Mesenchymal stem cell (in vitro differentiated cells and primary cell): Measurements from ENCODE around the gene ACAA1.
A peak's percentile ranks its signal among the peaks of the same experiment; 100 is the strongest.

Source experiments
- DNase-seq: peaks from one replicate; pipeline ENCODE4 v3.0.0-alpha.2; 2013
- H2AFZ ChIP-seq: one replicate; pipeline ENCODE4 v1.6.1; 2013; ENCODE audit warnings: low read depth, mild to moderate bottlenecking, control low read depth, inconsistent platforms, low read length, moderate library complexity
- H2AK5ac ChIP-seq: 2 replicates; pipeline ENCODE4 v1.6.1; 2013; ENCODE audit warnings: low read length, moderate library complexity, mild to moderate bottlenecking, inconsistent platforms; ENCODE audit not compliant: severe bottlenecking
- H2BK120ac ChIP-seq: one replicate; pipeline ENCODE4 v1.6.1; 2013; ENCODE audit warnings: low read depth, mild to moderate bottlenecking, inconsistent platforms, low read length, moderate library complexity
- H2BK12ac ChIP-seq, 2 experiments: one replicate each; pipeline ENCODE4 v1.6.1; 2013; ENCODE audit warnings: inconsistent platforms in 2 of 2, low read length in 2 of 2, mild to moderate bottlenecking in 2 of 2, moderate library complexity in 2 of 2, control low read depth in 1 of 2
- H2BK15ac ChIP-seq: one replicate; pipeline ENCODE4 v1.6.1; 2013; ENCODE audit warnings: mild to moderate bottlenecking, low read depth, inconsistent platforms; ENCODE audit not compliant: poor library complexity, severe bottlenecking
- H2BK5ac ChIP-seq: 2 replicates; pipeline ENCODE4 v1.6.1; 2013; ENCODE audit warnings: low read depth, mild to moderate bottlenecking, low read length, control low read depth, inconsistent platforms; ENCODE audit not compliant: poor library complexity, severe bottlenecking
- H3K14ac ChIP-seq, 2 experiments: one replicate each; pipeline ENCODE4 v1.6.1; 2013; ENCODE audit warnings: inconsistent platforms in 2 of 2, low read length in 2 of 2, control low read depth in 1 of 2, mild to moderate bottlenecking in 1 of 2, moderate library complexity in 1 of 2
- H3K18ac ChIP-seq, 2 experiments: one replicate each; pipeline ENCODE4 v1.6.1; 2013; ENCODE audit warnings: inconsistent platforms in 2 of 2, low read length in 2 of 2, control low read depth in 1 of 2, low read depth in 1 of 2, mild to moderate bottlenecking in 1 of 2
- H3K23ac ChIP-seq, 2 experiments: one replicate each; pipeline ENCODE4 v1.6.1; 2013; ENCODE audit warnings: inconsistent platforms in 2 of 2, low read length in 2 of 2, mild to moderate bottlenecking in 2 of 2, moderate library complexity in 2 of 2, control low read depth in 1 of 2
- H3K27ac ChIP-seq: 2 replicates; pipeline ENCODE4 v1.5.1; 2013; ENCODE audit warnings: mild to moderate bottlenecking, moderate library complexity, low read length, control low read depth, inconsistent platforms; ENCODE audit not compliant: poor library complexity, severe bottlenecking
- H3K27me3 ChIP-seq, 2 experiments: 2 replicates each; pipeline versions ENCODE4 v1.6.1 to v1.7.0; 2013; ENCODE audit warnings: low read length in 2 of 2, mild to moderate bottlenecking in 2 of 2, moderate library complexity in 2 of 2, control low read depth in 1 of 2, inconsistent platforms in 1 of 2; ENCODE audit not compliant: control insufficient read depth in 1 of 2, insufficient read depth in 1 of 2
- H3K36me3 ChIP-seq, 2 experiments: 2 replicates each; pipeline versions ENCODE4 v1.6.1 to v1.7.0; 2013; ENCODE audit warnings: low read length in 2 of 2, control low read depth in 1 of 2, inconsistent platforms in 1 of 2, low read depth in 1 of 2, mild to moderate bottlenecking in 1 of 2; ENCODE audit not compliant: insufficient read depth in 2 of 2, control insufficient read depth in 1 of 2
- H3K4ac ChIP-seq, 2 experiments: one replicate each; pipeline ENCODE4 v1.6.1; 2013; ENCODE audit warnings: inconsistent platforms in 2 of 2, low read length in 2 of 2, mild to moderate bottlenecking in 2 of 2, moderate library complexity in 2 of 2, control low read depth in 1 of 2, low read depth in 1 of 2
- H3K4me1 ChIP-seq: 2 replicates; pipeline ENCODE4 v1.6.1; 2013; ENCODE audit warnings: low read depth, low read length, control low read depth; ENCODE audit not compliant: control insufficient read depth, insufficient read depth
- H3K4me2 ChIP-seq: 2 replicates; pipeline ENCODE4 v1.6.1; 2013; ENCODE audit warnings: low read length, mild to moderate bottlenecking, inconsistent platforms; ENCODE audit not compliant: poor library complexity, severe bottlenecking
- H3K4me3 ChIP-seq, 2 experiments: 2 replicates each; pipeline versions ENCODE4 v1.5.1 to v1.7.0; 2013; ENCODE audit warnings: low read length in 2 of 2, mild to moderate bottlenecking in 2 of 2, control low read depth in 1 of 2, low read depth in 1 of 2; ENCODE audit not compliant: insufficient read depth in 1 of 2
- H3K79me1 ChIP-seq: replicated peaks from 2 replicates; pipeline ENCODE4 v1.6.1; 2013; ENCODE audit warnings: mild to moderate bottlenecking, control low read depth, low read length, inconsistent platforms; ENCODE audit not compliant: poor library complexity, severe bottlenecking
- H3K9ac ChIP-seq: 2 replicates; pipeline ENCODE4 v1.7.0; 2013; ENCODE audit warnings: mild to moderate bottlenecking, low read length, moderate library complexity
- H3K9me3 ChIP-seq: 2 replicates; pipeline ENCODE4 v1.7.0; 2013; ENCODE audit warnings: mild to moderate bottlenecking, low read length; ENCODE audit not compliant: control insufficient read depth
- H4K8ac ChIP-seq: one replicate; pipeline ENCODE4 v1.6.1; 2013; ENCODE audit warnings: inconsistent platforms, mild to moderate bottlenecking, low read length, moderate library complexity
- H4K91ac ChIP-seq: one replicate; pipeline ENCODE4 v1.6.1; 2013; ENCODE audit warnings: mild to moderate bottlenecking, low read length, inconsistent platforms
- WGBS: methylation state at CpG from one replicate; pipeline ENCODE4 v1.1.7; 2013; ENCODE audit warnings: mixed read lengths; 5-methylcytosine and 5-hydroxymethylcytosine counted together

ACAA1 gene

GRCh38 chr3:38100498-38100897 is 36.4 kb downstream of the ACAA1 start:
- Histone ChIP-seq H2BK5ac (no peak overlapping the region), H3K23ac (no peak overlapping the region), H3K4me1 (no peaks in the 10 kb centered on the region), H3K14ac (no peak overlapping the region), H3K4ac (no peak overlapping the region), H2BK120ac (no peak overlapping the region), H3K9me3 (peaks cover 9% of the 10 kb centered on the region), H3K4me2 (no peak overlapping the region), H3K27ac (no peak overlapping the region), H3K18ac (no peak overlapping the region), H4K91ac (no peak overlapping the region), H3K27me3 (peaks cover 46 to 50% of the 10 kb centered on the region in 2 experiments), H2BK12ac (no peak overlapping the region), H3K36me3 (no peaks in the 10 kb centered on the region), H3K79me1 (no peaks in the 10 kb centered on the region), H2AK5ac (no peak overlapping the region), H2AFZ (no peak overlapping the region), H4K8ac (no peak overlapping the region), H2BK15ac (no peak overlapping the region), H3K9ac (no peak overlapping the region), H3K4me3 (no peak overlapping the region)
- 100% methylated on average over 2 of the region's 3 CpGs for WGBS
- DNase-seq, result no peak

GRCh38 chr3:38099518-38099917 is 37.4 kb downstream of the ACAA1 start:
- no peak overlapping the region for H3K14ac ChIP-seq
- no peak overlapping the region for H2BK12ac ChIP-seq
- 0% methylated on average over 1 of the region's 5 CpGs for WGBS
- H2AFZ ChIP-seq, result no peak overlapping the region
- H3K4ac ChIP-seq, result no peak overlapping the region
- no peak overlapping the region for H2BK5ac ChIP-seq
- H3K23ac ChIP-seq, result no peak overlapping the region
- H3K9me3 ChIP-seq, result peaks cover under 1% of the 10 kb centered on the region
- no peak overlapping the region for H3K9ac ChIP-seq
- H4K8ac ChIP-seq, result no peak overlapping the region
- no peak overlapping the region for H2BK120ac ChIP-seq
- H3K36me3 ChIP-seq, result no peaks in the 10 kb centered on the region
- no peak overlapping the region for H2AK5ac ChIP-seq
- no peaks in the 10 kb centered on the region for H3K4me1 ChIP-seq
- no peak overlapping the region for H3K4me2 ChIP-seq
- peaks cover 53 to 59% of the 10 kb centered on the region in 2 experiments for H3K27me3 ChIP-seq
- H3K27ac ChIP-seq, result no peak overlapping the region
- H3K79me1 ChIP-seq, result no peaks in the 10 kb centered on the region
- no peak for DNase-seq
- H3K4me3 ChIP-seq, result no peak overlapping the region
- H3K18ac ChIP-seq, result no peak overlapping the region
- no peak overlapping the region for H2BK15ac ChIP-seq
- H4K91ac ChIP-seq, result no peak overlapping the region

- Histone ChIP-seq H3K27ac (no peak overlapping the region), H4K91ac (no peak overlapping the region), H2BK120ac (no peak overlapping the region), H2AFZ (no peak overlapping the region), H3K9ac (no peak overlapping the region), H3K4me2 (no peak overlapping the region), H3K14ac (peak overlapping the region in 1 of 2 experiments; percentile 84), H3K18ac (no peak overlapping the region), H2BK15ac (no peak overlapping the region), H3K4ac (no peak overlapping the region), H2BK12ac (no peak overlapping the region), H4K8ac (no peak overlapping the region), H3K9me3 (no peaks in the 10 kb centered on the region), H3K27me3 (peaks cover 65 to 67% of the 10 kb centered on the region in 2 experiments), H2AK5ac (no peak overlapping the region), H3K4me3 (no peak overlapping the region), H3K36me3 (no peaks in the 10 kb centered on the region), H3K79me1 (no peaks in the 10 kb centered on the region), H3K4me1 (no peaks in the 10 kb centered on the region), H3K23ac (no peak overlapping the region), H2BK5ac (no peak overlapping the region)
- DNase-seq, result no peak
- 94% methylated on average over 9 of the region's 9 CpGs for WGBS
Observed at GRCh38 chr3:38098376-38098723, 38.6 kb downstream of the ACAA1 start.

GRCh38 chr3:38097446-38098375 is 39.2 kb downstream of the ACAA1 start:
- Histone ChIP-seq H3K14ac (no peak overlapping the region), H3K18ac (no peak overlapping the region), H3K27me3 (peaks cover 65 to 71% of the 10 kb centered on the region in 2 experiments), H2AFZ (no peak overlapping the region), H3K9me3 (no peaks in the 10 kb centered on the region), H3K36me3 (no peaks in the 10 kb centered on the region), H2BK12ac (no peak overlapping the region), H2BK120ac (no peak overlapping the region), H3K27ac (no peak overlapping the region), H3K79me1 (no peaks in the 10 kb centered on the region), H3K4ac (no peak overlapping the region), H4K91ac (no peak overlapping the region), H2BK5ac (no peak overlapping the region), H2BK15ac (no peak overlapping the region), H2AK5ac (no peak overlapping the region), H4K8ac (no peak overlapping the region), H3K4me2 (no peak overlapping the region), H3K23ac (no peak overlapping the region), H3K4me1 (no peaks in the 10 kb centered on the region), H3K4me3 (no peak overlapping the region), H3K9ac (no peak overlapping the region)
- 85% methylated on average over 18 of the region's 19 CpGs for WGBS
- no peak for DNase-seq
